Measurements from ENCODE around the gene AKAP13.
"Not testable (repeated sequence)": the region's sequence is repeated elsewhere in the genome, so short reads cannot be mapped to it uniquely, and the experiment has no call there.

Gene AKAP13, protein sequence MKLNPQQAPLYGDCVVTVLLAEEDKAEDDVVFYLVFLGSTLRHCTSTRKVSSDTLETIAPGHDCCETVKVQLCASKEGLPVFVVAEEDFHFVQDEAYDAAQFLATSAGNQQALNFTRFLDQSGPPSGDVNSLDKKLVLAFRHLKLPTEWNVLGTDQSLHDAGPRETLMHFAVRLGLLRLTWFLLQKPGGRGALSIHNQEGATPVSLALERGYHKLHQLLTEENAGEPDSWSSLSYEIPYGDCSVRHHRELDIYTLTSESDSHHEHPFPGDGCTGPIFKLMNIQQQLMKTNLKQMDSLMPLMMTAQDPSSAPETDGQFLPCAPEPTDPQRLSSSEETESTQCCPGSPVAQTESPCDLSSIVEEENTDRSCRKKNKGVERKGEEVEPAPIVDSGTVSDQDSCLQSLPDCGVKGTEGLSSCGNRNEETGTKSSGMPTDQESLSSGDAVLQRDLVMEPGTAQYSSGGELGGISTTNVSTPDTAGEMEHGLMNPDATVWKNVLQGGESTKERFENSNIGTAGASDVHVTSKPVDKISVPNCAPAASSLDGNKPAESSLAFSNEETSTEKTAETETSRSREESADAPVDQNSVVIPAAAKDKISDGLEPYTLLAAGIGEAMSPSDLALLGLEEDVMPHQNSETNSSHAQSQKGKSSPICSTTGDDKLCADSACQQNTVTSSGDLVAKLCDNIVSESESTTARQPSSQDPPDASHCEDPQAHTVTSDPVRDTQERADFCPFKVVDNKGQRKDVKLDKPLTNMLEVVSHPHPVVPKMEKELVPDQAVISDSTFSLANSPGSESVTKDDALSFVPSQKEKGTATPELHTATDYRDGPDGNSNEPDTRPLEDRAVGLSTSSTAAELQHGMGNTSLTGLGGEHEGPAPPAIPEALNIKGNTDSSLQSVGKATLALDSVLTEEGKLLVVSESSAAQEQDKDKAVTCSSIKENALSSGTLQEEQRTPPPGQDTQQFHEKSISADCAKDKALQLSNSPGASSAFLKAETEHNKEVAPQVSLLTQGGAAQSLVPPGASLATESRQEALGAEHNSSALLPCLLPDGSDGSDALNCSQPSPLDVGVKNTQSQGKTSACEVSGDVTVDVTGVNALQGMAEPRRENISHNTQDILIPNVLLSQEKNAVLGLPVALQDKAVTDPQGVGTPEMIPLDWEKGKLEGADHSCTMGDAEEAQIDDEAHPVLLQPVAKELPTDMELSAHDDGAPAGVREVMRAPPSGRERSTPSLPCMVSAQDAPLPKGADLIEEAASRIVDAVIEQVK (N-terminal part only)

DNA sequence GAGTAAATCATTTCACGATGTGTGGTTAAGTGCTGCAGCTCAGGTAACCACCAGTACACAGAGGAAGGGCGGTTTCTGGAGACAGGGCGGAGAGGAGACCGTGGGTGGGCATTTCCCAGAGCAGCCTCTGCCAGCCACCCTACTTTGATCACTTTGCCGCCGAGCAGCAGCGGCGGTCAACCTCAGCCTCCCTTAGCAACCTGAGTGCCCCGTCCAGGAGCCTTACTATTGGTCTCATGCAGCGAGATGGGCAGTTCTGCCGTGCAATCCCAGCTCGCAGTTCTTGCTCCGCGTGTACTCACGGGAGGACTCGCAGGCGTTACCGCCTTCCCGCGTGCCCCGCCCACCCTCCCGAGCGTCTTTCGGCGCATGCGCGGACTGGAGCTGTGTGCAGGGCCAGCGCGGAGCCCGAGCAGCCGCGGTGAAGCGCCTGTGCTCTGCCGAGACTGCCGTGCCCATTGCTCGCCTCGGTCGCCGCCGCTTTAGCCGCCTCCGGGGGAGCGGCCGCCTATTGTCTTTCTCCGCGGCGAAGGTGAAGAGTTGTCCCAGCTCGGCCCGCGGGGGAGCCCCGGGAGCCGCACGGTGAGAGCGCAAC, at the start of gene AKAP13:
TSS of gene AKAP13 (plus strand) at position 387 of the 595 bp plus-strand sequence. CDS start 105,118 bp downstream, outside the sequence.
- H3K9me3 ChIP-seq (ENCODE audit: low read length): no peaks in the 10 kb centered on the region
- H2AFZ ChIP-seq (ENCODE audit: low read depth, low read length): peak within 1 kb of the TSS; percentile 51
- H3K36me3 ChIP-seq (ENCODE audit: insufficient read depth, low read length): no peaks in the 10 kb centered on the region
- H3K4me3 ChIP-seq (ENCODE audit: low read length): peak within 1 kb of the TSS; percentile 85
- H3K27me3 ChIP-seq (ENCODE audit: insufficient read depth, low read length): no peaks in the 10 kb centered on the region
- H3K4me1 ChIP-seq (ENCODE audit: insufficient read depth, low read length): peaks cover 12% of the 10 kb centered on the region

DNA sequence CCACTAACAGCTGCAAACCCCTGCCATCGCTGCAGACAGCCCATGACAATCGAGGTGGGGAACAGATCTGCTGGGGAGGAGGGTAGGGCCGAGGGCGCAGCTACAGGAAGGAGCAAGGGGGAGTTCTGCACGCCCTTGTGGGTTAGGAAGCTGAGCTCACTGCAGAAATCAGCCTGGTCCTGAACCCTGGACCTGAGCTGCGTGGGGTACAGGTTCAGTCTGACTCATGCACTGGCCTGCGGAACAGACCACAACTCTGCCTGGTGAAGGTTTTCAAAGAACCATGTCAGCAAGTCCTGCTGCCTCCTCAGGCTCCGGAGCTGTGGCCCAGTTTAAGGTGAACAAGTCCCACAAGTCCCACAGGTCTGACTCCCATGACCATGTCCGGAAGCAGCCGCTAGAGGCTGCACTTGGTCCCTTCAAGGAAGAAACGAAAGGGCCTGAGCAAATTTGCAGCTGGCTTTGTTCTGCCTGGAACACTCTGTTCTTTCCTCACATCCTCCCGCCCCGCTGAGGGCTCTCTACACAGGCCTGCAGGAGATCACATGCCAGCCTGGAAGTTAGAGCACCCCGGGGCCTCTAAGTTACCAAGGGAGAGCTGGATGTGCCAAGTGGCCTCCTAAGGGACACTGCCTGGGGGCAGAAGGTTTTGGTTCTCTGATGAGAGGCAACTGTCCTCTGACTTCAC, 49.4 kb upstream of the AKAP13 start:
- peak overlapping the region; percentile 80 for H2AFZ ChIP-seq (ENCODE audit: low read depth, low read length)
- H3K4me1 ChIP-seq (ENCODE audit: insufficient read depth, low read length): peaks cover 13% of the 10 kb centered on the region
- H3K9me3 ChIP-seq (ENCODE audit: low read length): no peaks in the 10 kb centered on the region
- no peaks in the 10 kb centered on the region for H3K36me3 ChIP-seq (ENCODE audit: insufficient read depth, low read length)
- no peak overlapping the region for H3K4me3 ChIP-seq (ENCODE audit: low read length)
- no peaks in the 10 kb centered on the region for H3K27me3 ChIP-seq (ENCODE audit: insufficient read depth, low read length)

DNA sequence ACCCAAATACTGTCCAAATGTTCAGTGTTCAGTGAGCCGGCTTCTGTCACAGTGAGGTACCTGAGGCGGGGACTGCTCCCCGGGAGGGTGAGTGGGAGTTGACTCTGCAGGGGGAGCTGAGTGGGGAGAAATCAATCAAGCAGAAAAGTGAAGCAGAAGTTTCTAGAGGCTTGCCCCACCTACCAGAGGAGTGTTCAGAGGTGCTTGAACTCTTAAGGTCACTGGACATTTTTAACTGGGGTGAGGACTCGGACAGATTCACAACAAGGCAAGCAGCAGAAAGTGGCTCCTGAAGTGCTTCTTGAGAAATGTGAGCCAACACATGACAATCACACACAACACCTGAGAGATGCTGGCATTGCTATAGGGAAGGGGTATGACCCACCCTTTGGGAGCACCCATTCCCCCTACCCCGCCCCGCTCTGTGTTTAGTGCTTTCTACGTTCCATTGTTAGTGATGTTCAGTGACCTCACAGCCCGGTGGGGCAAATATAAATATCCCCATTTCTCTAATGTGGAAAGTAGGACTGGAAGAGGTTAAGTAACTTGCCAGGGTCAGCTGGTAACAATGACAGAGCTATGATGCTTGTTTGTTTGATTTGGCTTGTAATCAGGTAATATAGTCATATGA, 48.6 kb upstream of the AKAP13 start:
- peaks cover 13% of the 10 kb centered on the region for H3K4me1 ChIP-seq (ENCODE audit: insufficient read depth, low read length)
- H3K36me3 ChIP-seq (ENCODE audit: insufficient read depth, low read length): no peaks in the 10 kb centered on the region
- H2AFZ ChIP-seq (ENCODE audit: low read depth, low read length): peak overlapping the region; percentile 80
- H3K4me3 ChIP-seq (ENCODE audit: low read length): no peak overlapping the region
- no peaks in the 10 kb centered on the region for H3K9me3 ChIP-seq (ENCODE audit: low read length)
- no peaks in the 10 kb centered on the region for H3K27me3 ChIP-seq (ENCODE audit: insufficient read depth, low read length)

DNA sequence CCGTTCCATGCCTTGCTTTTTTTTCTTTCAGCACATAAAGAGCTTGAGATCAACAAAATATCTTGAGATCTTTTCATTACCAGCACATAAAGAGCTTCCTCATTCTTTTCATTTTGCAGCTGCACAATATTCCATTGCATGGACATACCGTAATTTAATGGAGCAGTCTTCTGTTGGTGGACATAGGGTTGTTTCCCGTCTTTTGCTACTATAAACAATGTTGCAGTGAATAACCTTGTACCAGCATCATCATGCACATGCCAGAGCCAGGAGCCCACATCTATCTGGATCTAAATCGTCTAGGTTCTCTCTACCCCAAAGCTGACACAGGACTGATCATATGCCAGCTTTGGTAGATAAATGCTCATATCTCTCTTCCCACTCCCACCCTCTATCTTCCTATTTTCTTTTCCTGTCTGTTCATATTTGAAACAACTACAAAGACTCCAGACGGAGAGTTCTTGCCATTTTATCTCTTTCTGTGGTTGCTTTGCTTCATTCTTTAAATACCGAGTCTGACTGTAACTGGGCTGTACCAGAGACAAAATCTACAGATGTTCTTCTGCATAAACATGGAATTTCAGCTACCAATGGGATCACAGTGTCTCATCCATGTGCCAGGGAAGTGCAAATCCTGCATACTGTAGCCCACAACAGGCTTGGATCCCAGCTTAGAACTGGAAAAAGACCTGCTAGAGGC, 47.1 kb upstream of the AKAP13 start:
- H3K9me3 ChIP-seq (ENCODE audit: low read length): no peaks in the 10 kb centered on the region
- no peak overlapping the region for H3K4me3 ChIP-seq (ENCODE audit: low read length)
- H2AFZ ChIP-seq (ENCODE audit: low read depth, low read length): no peak overlapping the region
- peaks cover 13% of the 10 kb centered on the region for H3K4me1 ChIP-seq (ENCODE audit: insufficient read depth, low read length)
- H3K36me3 ChIP-seq (ENCODE audit: insufficient read depth, low read length): no peaks in the 10 kb centered on the region
- no peaks in the 10 kb centered on the region for H3K27me3 ChIP-seq (ENCODE audit: insufficient read depth, low read length)

DNA sequence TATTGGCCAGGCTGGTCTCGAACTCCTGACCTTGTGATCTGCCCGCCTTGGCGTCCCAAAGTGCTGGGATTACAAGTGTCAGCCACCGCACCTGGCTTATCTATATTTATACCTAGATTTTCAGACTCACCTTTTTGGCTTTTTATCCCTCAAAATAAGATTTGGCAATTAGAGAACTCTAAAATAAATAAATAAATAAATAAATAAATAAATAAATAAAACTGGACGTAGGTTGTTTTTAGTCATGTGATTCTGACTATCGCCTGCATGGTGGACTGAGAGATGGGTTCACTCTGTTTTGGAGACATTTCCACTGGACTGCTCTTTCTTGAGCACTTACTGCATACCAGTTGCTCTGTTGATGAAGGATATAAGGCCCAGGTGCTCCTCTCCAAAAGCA, 46.2 kb upstream of the AKAP13 start:
- Histone ChIP-seq H3K4me1 (ENCODE audit: insufficient read depth, low read length) (peaks cover 13% of the 10 kb centered on the region), H3K27me3 (ENCODE audit: insufficient read depth, low read length) (no peaks in the 10 kb centered on the region), H2AFZ (ENCODE audit: low read depth, low read length) (no peak overlapping the region), H3K4me3 (ENCODE audit: low read length) (no peak overlapping the region), H3K9me3 (ENCODE audit: low read length) (no peaks in the 10 kb centered on the region), H3K36me3 (ENCODE audit: insufficient read depth, low read length) (no peaks in the 10 kb centered on the region)

DNA sequence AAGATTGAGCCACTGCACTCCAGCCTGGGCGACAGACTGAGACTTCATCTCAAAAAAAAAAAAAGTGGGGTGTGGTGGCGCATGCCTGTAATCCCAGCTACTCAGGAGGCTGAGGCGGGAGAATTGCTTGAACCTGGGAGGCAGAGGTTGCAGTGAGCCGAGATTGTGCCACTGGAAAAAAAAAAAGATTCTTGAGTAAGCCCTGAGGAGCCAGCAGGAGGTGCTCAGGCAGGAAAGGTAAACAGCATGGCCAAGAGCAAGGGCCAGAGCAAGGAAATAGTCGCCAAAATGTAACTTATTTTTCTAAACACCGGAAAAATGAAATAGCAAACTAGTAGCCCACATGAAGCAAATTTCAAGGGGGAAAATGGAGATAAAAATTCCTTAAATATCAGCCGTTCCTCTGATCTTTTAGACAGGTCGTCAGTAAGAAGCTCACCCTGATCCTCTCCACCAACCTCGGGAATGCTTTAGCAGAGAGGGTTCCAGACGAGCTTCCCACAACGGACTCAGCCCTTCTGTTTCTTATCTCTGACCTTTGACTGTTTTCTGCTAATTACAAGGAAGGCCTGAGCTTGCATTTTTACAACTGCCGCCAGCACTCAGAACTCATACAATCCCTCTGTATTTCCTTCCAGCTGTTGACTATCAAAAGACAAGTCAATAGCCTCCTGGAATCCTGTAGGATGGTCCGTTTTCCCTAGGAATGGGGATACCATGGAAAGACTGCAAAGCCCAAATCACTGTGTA, 45.0 kb upstream of the AKAP13 start:
- Histone ChIP-seq H2AFZ (ENCODE audit: low read depth, low read length) (no peak overlapping the region), H3K36me3 (ENCODE audit: insufficient read depth, low read length) (no peaks in the 10 kb centered on the region), H3K4me3 (ENCODE audit: low read length) (no peak overlapping the region), H3K27me3 (ENCODE audit: insufficient read depth, low read length) (no peaks in the 10 kb centered on the region), H3K4me1 (ENCODE audit: insufficient read depth, low read length) (peaks cover 7% of the 10 kb centered on the region), H3K9me3 (ENCODE audit: low read length) (no peaks in the 10 kb centered on the region)

DNA sequence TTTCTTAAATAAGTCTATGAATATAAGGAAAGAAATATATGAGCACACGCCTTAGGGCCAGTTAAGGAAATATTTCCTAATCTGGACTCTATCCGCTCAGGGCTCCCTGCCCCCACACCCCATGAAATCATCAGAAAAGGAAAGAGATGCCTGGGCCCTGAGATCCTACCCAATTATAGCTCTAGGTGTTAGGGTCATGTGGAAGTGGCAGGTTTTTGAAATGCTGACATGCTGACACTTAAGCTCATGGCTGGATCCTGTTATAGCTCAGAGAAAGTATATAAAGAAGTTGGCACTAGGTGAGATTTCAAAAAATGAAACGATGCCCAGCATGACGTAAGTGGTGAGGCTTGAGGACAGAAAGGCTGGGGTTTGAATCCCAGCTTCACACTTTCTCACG, 43.5 kb upstream of the AKAP13 start:
- no peaks in the 10 kb centered on the region for H3K36me3 ChIP-seq (ENCODE audit: insufficient read depth, low read length)

DNA sequence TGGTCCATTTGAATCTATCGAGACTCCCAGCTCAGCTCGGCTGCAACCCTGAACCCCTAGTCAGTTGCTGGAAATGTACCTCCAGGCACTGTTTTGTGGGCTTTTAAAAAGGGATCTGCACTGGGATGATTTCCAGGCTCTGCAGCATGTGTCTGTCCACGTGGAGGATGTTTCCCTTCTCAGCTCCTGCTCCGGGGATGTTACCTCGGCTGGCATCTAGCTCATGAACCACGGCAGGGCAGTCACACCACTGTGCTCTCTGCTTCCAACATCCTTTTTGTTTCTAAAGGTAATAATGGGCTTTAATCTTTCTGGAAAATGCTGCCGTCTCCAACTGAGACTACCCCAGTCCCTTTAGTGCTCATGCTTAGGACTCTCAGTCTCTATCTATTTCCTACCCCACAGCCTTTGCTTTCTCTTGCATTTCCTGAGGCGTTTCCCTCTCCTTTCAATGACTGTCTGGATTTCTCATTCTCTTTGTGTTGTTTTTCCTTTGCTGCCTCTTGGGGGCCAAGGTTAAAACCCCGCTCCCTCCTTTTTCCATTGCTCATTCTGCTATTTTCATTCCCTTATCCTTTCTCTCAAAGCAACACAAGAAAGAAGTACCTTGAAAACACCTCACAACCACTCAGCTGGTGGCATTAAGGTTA, 42.9 kb upstream of the AKAP13 start:
- H3K9me3 ChIP-seq (ENCODE audit: low read length): no peaks in the 10 kb centered on the region
- peak overlapping the region; percentile 57 for H2AFZ ChIP-seq (ENCODE audit: low read depth, low read length)
- no peaks in the 10 kb centered on the region for H3K36me3 ChIP-seq (ENCODE audit: insufficient read depth, low read length)
- no peaks in the 10 kb centered on the region for H3K27me3 ChIP-seq (ENCODE audit: insufficient read depth, low read length)
- H3K4me1 ChIP-seq (ENCODE audit: insufficient read depth, low read length): no peaks in the 10 kb centered on the region
- H3K4me3 ChIP-seq (ENCODE audit: low read length): no peak overlapping the region

More for the DNA sequence above, 43.5 kb upstream of the AKAP13 start:
- H3K27me3 ChIP-seq (ENCODE audit: insufficient read depth, low read length): no peaks in the 10 kb centered on the region
- no peaks in the 10 kb centered on the region for H3K4me1 ChIP-seq (ENCODE audit: insufficient read depth, low read length)
- no peak overlapping the region for H3K4me3 ChIP-seq (ENCODE audit: low read length)
- peak overlapping the region; percentile 57 for H2AFZ ChIP-seq (ENCODE audit: low read depth, low read length)
- H3K9me3 ChIP-seq (ENCODE audit: low read length): no peaks in the 10 kb centered on the region

DNA sequence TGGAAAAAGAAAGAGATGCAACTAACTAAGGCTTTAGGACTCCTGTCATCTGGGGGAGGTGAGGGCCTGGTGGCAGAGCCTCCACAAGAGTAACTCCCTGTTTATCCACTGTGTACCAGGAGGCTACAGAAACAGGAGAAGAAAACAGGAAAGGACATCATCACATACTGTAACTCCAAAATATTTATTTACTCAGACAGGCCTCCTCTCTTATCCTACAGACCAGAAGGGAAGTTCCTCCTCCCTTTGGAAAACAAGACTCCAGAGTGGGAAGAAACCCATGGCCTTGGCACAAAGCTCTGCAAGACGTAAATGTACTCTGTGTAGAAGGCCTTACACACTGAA, 40.1 kb upstream of the AKAP13 start:
- Histone ChIP-seq H3K9me3 (ENCODE audit: low read length) (no peaks in the 10 kb centered on the region), H3K27me3 (ENCODE audit: insufficient read depth, low read length) (no peaks in the 10 kb centered on the region), H2AFZ (ENCODE audit: low read depth, low read length) (no peak overlapping the region), H3K4me3 (ENCODE audit: low read length) (no peak overlapping the region), H3K36me3 (ENCODE audit: insufficient read depth, low read length) (no peaks in the 10 kb centered on the region), H3K4me1 (ENCODE audit: insufficient read depth, low read length) (no peaks in the 10 kb centered on the region)

DNA sequence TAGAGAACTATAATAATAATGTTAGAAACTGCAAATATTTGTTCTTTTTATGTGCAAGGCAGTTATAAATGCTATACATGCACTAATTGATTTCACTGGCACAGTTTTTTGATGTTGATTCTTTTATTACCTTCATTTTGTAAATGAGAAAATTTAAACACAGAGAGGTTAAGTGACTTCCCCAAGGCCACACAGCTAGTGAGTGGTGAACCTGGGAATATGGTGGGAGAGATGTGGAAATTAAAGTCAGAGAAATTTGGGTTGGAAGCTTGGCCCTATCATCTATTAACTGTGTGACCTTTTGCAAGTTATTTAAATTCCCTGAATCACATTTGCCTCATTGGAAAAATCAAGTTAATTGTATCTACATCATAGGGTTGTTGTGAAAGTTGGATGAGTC, 39.6 kb upstream of the AKAP13 start:
- no peaks in the 10 kb centered on the region for H3K4me1 ChIP-seq (ENCODE audit: insufficient read depth, low read length)
- H3K9me3 ChIP-seq (ENCODE audit: low read length): no peaks in the 10 kb centered on the region
- H3K36me3 ChIP-seq (ENCODE audit: insufficient read depth, low read length): no peaks in the 10 kb centered on the region
- no peaks in the 10 kb centered on the region for H3K27me3 ChIP-seq (ENCODE audit: insufficient read depth, low read length)
- no peak overlapping the region for H2AFZ ChIP-seq (ENCODE audit: low read depth, low read length)
- no peak overlapping the region for H3K4me3 ChIP-seq (ENCODE audit: low read length)

DNA sequence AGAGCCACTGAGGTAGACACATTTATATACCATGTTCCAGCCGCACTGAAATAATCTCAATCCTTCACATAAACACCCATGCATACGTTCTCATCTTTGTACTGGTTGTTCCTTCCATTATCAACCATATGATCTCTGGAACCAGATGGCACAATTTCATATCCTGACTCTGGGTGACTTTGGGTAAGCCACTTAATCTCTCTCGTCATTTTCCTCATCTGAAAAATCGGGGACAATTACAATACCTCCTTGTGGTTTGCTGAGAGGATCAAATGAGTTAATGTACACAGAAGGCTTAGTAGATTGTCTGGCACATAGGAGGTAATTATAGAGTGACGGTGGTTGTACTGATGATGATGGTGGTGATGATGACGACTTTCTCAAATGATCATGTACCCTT, 38.2 kb upstream of the AKAP13 start:
- H2AFZ ChIP-seq (ENCODE audit: low read depth, low read length); H3K4me1 ChIP-seq (ENCODE audit: insufficient read depth, low read length); H3K9me3 ChIP-seq (ENCODE audit: low read length); H3K27me3 ChIP-seq (ENCODE audit: insufficient read depth, low read length); H3K4me3 ChIP-seq (ENCODE audit: low read length); H3K36me3 ChIP-seq (ENCODE audit: insufficient read depth, low read length): not testable (repeated sequence)

Data from neuron (in vitro differentiated cells).